ENCODE data around the gene FBP2.

- TF ChIP-seq GABPA (IDR thresholded peaks at IDR 0.05; ENCODE audit: borderline replicate concordance, insufficient read depth, low read length), result no peak
- TF ChIP-seq, protein P1, sequence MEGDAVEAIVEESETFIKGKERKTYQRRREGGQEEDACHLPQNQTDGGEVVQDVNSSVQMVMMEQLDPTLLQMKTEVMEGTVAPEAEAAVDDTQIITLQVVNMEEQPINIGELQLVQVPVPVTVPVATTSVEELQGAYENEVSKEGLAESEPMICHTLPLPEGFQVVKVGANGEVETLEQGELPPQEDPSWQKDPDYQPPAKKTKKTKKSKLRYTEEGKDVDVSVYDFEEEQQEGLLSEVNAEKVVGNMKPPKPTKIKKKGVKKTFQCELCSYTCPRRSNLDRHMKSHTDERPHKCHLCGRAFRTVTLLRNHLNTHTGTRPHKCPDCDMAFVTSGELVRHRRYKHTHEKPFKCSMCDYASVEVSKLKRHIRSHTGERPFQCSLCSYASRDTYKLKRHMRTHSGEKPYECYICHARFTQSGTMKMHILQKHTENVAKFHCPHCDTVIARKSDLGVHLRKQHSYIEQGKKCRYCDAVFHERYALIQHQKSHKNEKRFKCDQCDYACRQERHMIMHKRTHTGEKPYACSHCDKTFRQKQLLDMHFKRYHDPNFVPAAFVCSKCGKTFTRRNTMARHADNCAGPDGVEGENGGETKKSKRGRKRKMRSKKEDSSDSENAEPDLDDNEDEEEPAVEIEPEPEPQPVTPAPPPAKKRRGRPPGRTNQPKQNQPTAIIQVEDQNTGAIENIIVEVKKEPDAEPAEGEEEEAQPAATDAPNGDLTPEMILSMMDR (IDR thresholded peaks at IDR 0.05; ENCODE audit: control extremely low read depth in 1 of 3, insufficient read depth in 1 of 3, low read depth in 1 of 3, low read length in 3 of 3), result no peak
- TF ChIP-seq POLR2AphosphoS5 (IDR thresholded peaks at IDR 0.05; ENCODE audit: low read depth, low read length), result no peak
- no peak for TF ChIP-seq SUZ12 (IDR thresholded peaks at IDR 0.05; ENCODE audit: low read length)
- TF ChIP-seq TCF12 (IDR thresholded peaks at IDR 0.05; ENCODE audit: low read depth, low read length), result no peak
- no peak for TF ChIP-seq RAD21 (IDR thresholded peaks at IDR 0.05 in 1 of 2, conservative IDR thresholded peaks at IDR 0.05 in 1 of 2; ENCODE audit: low read depth in 2 of 2, low read length in 2 of 2)
- no peak for TF ChIP-seq CBX5 (IDR thresholded peaks at IDR 0.05; ENCODE audit: low read depth, low read length)
- no peak for TF ChIP-seq SIN3A (conservative IDR thresholded peaks at IDR 0.05 in 1 of 2, IDR thresholded peaks at IDR 0.05 in 1 of 2; ENCODE audit: low read depth in 1 of 2, low read length in 2 of 2)
- no peak for TF ChIP-seq SP1 (IDR thresholded peaks at IDR 0.05; ENCODE audit: low read depth, low read length)
- no peak for TF ChIP-seq TAF1 (IDR thresholded peaks at IDR 0.05; ENCODE audit: low read depth, low read length)
- no peak for TF ChIP-seq EZH2 (IDR thresholded peaks at IDR 0.05; ENCODE audit: low read depth, low read length, severe bottlenecking)
- TF ChIP-seq EP300 (IDR thresholded peaks at IDR 0.05; ENCODE audit: borderline replicate concordance in 1 of 2, low read depth in 2 of 2, low read length in 2 of 2), result no peak
- no peak for TF ChIP-seq FOSL1 (IDR thresholded peaks at IDR 0.05; ENCODE audit: insufficient read depth, low read depth, low read length)
Measured at GRCh38 chr9:94612071-94612470, 18.4 kb upstream of the FBP2 start.

Data from H1 (cell line).